ENCODE results near the gene KRT80. TPM values are rescaled to one million over a fixed set of nuclear protein-coding genes. Genes with fewer than 3 reads are reported as not detected.

Gene KRT80
- total RNA-seq, 2 donors from 2014 or later, result 0.07 to 0.09 TPM

GRCh38 chr12:52210925-52211650 is 19.3 kb upstream of the KRT80 start:
- H3K27ac Mint-ChIP-seq, result no peak overlapping the region

GRCh38 chr12:52210186-52210924 is 18.5 kb upstream of the KRT80 start:
- H3K4me3 Mint-ChIP-seq, result no peak overlapping the region
- Histone ChIP-seq H3K27me3 (ENCODE audit: control insufficient read depth, insufficient read depth, low read length, poor library complexity, severe bottlenecking) (peaks cover 3% of the 10 kb centered on the region), H3K9ac (ENCODE audit: extremely low read depth, low read length, poor library complexity, severe bottlenecking) (no peak overlapping the region), H3K9me3 (ENCODE audit: control insufficient read depth, low read length) (no peaks in the 10 kb centered on the region), H3K36me3 (ENCODE audit: control insufficient read depth, insufficient read depth, low read length) (no peaks in the 10 kb centered on the region), H3K27ac (ENCODE audit: low read depth, low read length) (no peak overlapping the region), H3K4me3 (ENCODE audit: low read length) (no peak overlapping the region), H3K4me1 (ENCODE audit: control insufficient read depth, insufficient read depth, low read length) (no peaks in the 10 kb centered on the region)
- H3K27me3 Mint-ChIP-seq (ENCODE audit: insufficient read depth), result peaks cover 4% of the 10 kb centered on the region
- no peaks in the 10 kb centered on the region for H3K4me1 Mint-ChIP-seq
- WGBS, 2 experiments (ENCODE audit: insufficient coverage in 1 of 2, insufficient read length in 1 of 2), result 79 to 91% methylated on average over 5 to 7 of the region's 7 CpGs
- no peak overlapping the region for H3K27ac Mint-ChIP-seq
- peak; percentile 43 for DNase-seq
- no peaks in the 10 kb centered on the region for H3K36me3 Mint-ChIP-seq (ENCODE audit: low read depth)
- TF ChIP-seq CTCF (conservative IDR thresholded peaks at IDR 0.05), result no peak
- H3K9me3 Mint-ChIP-seq, result no peaks in the 10 kb centered on the region

More at GRCh38 chr12:52210925-52211650, 19.3 kb upstream of the KRT80 start:
- Histone ChIP-seq H3K9ac (ENCODE audit: extremely low read depth, low read length, poor library complexity, severe bottlenecking) (no peak overlapping the region), H3K27me3 (ENCODE audit: control insufficient read depth, insufficient read depth, low read length, poor library complexity, severe bottlenecking) (peaks cover 3% of the 10 kb centered on the region), H3K9me3 (ENCODE audit: control insufficient read depth, low read length) (no peaks in the 10 kb centered on the region), H3K4me3 (ENCODE audit: low read length) (no peak overlapping the region), H3K4me1 (ENCODE audit: control insufficient read depth, insufficient read depth, low read length) (no peaks in the 10 kb centered on the region), H3K27ac (ENCODE audit: low read depth, low read length) (no peak overlapping the region), H3K36me3 (ENCODE audit: control insufficient read depth, insufficient read depth, low read length) (no peaks in the 10 kb centered on the region)
- H3K4me3 Mint-ChIP-seq, result no peak overlapping the region
- peaks cover 4% of the 10 kb centered on the region for H3K27me3 Mint-ChIP-seq (ENCODE audit: insufficient read depth)
- no peaks in the 10 kb centered on the region for H3K36me3 Mint-ChIP-seq (ENCODE audit: low read depth)
- 84 to 85% methylated on average over 5 to 10 of the region's 10 CpGs for WGBS, 2 experiments (ENCODE audit: insufficient coverage in 1 of 2, insufficient read length in 1 of 2)
- H3K4me1 Mint-ChIP-seq, result no peaks in the 10 kb centered on the region
- no peak for DNase-seq
- TF ChIP-seq CTCF (conservative IDR thresholded peaks at IDR 0.05), result no peak
- no peaks in the 10 kb centered on the region for H3K9me3 Mint-ChIP-seq

- no peak overlapping the region for H3K4me3 ChIP-seq (ENCODE audit: low read length)
- H3K27me3 ChIP-seq (ENCODE audit: control insufficient read depth, insufficient read depth, low read length, poor library complexity, severe bottlenecking), result peaks cover 3% of the 10 kb centered on the region
- H3K9me3 Mint-ChIP-seq, result no peaks in the 10 kb centered on the region
- H3K4me1 ChIP-seq (ENCODE audit: control insufficient read depth, insufficient read depth, low read length), result no peaks in the 10 kb centered on the region
- no peaks in the 10 kb centered on the region for H3K36me3 Mint-ChIP-seq (ENCODE audit: low read depth)
- no peak overlapping the region for H3K27ac ChIP-seq (ENCODE audit: low read depth, low read length)
- H3K36me3 ChIP-seq (ENCODE audit: control insufficient read depth, insufficient read depth, low read length), result no peaks in the 10 kb centered on the region
- no peak for TF ChIP-seq CTCF (conservative IDR thresholded peaks at IDR 0.05)
- H3K27ac Mint-ChIP-seq, result no peak overlapping the region
- 89% methylated on average over 8 of the region's 8 CpGs; no CpG with 5 or more reads in 1 of the 2 experiments for WGBS, 2 experiments (ENCODE audit: insufficient coverage in 1 of 2, insufficient read length in 1 of 2)
- H3K9ac ChIP-seq (ENCODE audit: extremely low read depth, low read length, poor library complexity, severe bottlenecking), result no peak overlapping the region
- H3K4me1 Mint-ChIP-seq, result no peaks in the 10 kb centered on the region
- no peaks in the 10 kb centered on the region for H3K9me3 ChIP-seq (ENCODE audit: control insufficient read depth, low read length)
- H3K27me3 Mint-ChIP-seq (ENCODE audit: insufficient read depth), result peaks cover 4% of the 10 kb centered on the region
- peak; percentile 38 for DNase-seq
- no peak overlapping the region for H3K4me3 Mint-ChIP-seq
Measured at GRCh38 chr12:52209321-52209720, 17.5 kb upstream of the KRT80 start.

Measured in endodermal cell (in vitro differentiated cells).